H1 (cell line): ENCODE measurements around the gene KRT83. TPM values are rescaled to one million over a fixed set of nuclear protein-coding genes. Genes with fewer than 3 reads are reported as not detected.

Experiments
- CTCF ChIA-PET: fragments of 300-600 bp; sonication (Branson Sonifier 250); formaldehyde crosslinking; loops from one replicate; lab custom pipeline; 2021; ENCODE audit not compliant: partially characterized antibody; lab: Charles Lee
- POLR2A ChIA-PET: fragments of 300-600 bp; sonication (Branson Sonifier 250); formaldehyde crosslinking; loops from one replicate; lab custom pipeline; 2021; ENCODE audit warnings: inconsistent platforms; ENCODE audit not compliant: partially characterized antibody; lab: Charles Lee
- DNase-seq, 2 experiments: peaks; one replicate each; pipeline versions ENCODE4 v3.0.0 to v3.0.0-alpha.2; 2010 to 2022; ENCODE audit warnings: low spot score in 2 of 2, low read depth in 1 of 2, mixed read lengths in 1 of 2
- FAIRE-seq: peaks from 2 replicates; lab custom pipeline; 2011; peaks lifted over from hg19 to GRCh38; lab: Jason Lieb, UNC
- H2AFZ ChIP-seq: 2 replicates; pipeline ENCODE4 v1.8.1; 2012; ENCODE audit warnings: low read length, inconsistent platforms
- H2AK5ac ChIP-seq: 2 replicates; pipeline ENCODE4 v1.6.1; 2013; ENCODE audit warnings: low read depth, low read length
- H2BK120ac ChIP-seq: replicated peaks from 2 replicates; pipeline ENCODE3; 2013; ENCODE audit warnings: low read depth, low read length, inconsistent platforms
- H2BK12ac ChIP-seq: 2 replicates; pipeline ENCODE4 v1.6.1; 2013; ENCODE audit warnings: low read depth, low read length
- H2BK15ac ChIP-seq: 2 replicates; pipeline ENCODE4 v1.6.1; 2013; ENCODE audit warnings: low read length
- H2BK20ac ChIP-seq: 2 replicates; pipeline ENCODE4 v1.6.1; 2013; ENCODE audit warnings: low read length
- H2BK5ac ChIP-seq: 2 replicates; pipeline ENCODE4 v1.6.1; 2013; ENCODE audit warnings: low read depth, low read length
- H3K14ac ChIP-seq: 2 replicates; pipeline ENCODE4 v1.6.1; 2013; ENCODE audit warnings: inconsistent platforms; ENCODE audit not compliant: insufficient read length
- H3K18ac ChIP-seq: 2 replicates; pipeline ENCODE4 v1.6.1; 2013; ENCODE audit warnings: low read length; ENCODE audit errors: extremely low read depth
- H3K23ac ChIP-seq: 2 replicates; pipeline ENCODE4 v1.6.1; 2013; ENCODE audit warnings: inconsistent platforms; ENCODE audit not compliant: insufficient read length
- H3K23me2 ChIP-seq: 2 replicates; pipeline ENCODE4 v1.6.1; 2013; ENCODE audit warnings: low read depth, low read length
- H3K27ac ChIP-seq: 2 replicates; pipeline ENCODE4 v1.6.1; 2011; ENCODE audit warnings: low read depth, low read length, inconsistent platforms
- H3K27me3 ChIP-seq, 4 experiments: replicated peaks in 1 of 4; 1 replicate in 1 of 4; 2 replicates in 3 of 4; pipeline versions ENCODE4 v1.6.1 to v1.8.1; 2011 to 2013; ENCODE audit warnings: low read length in 3 of 4, mild to moderate bottlenecking in 3 of 4, inconsistent platforms in 2 of 4, mixed read lengths in 2 of 4, moderate library complexity in 1 of 4; ENCODE audit not compliant: control insufficient read depth in 3 of 4, insufficient read depth in 3 of 4; ENCODE audit errors: extremely low read depth in 1 of 4
- H3K36me3 ChIP-seq, 4 experiments: 2 replicates each; pipeline versions ENCODE4 v1.6.1 to v1.8.1; 2011 to 2013; ENCODE audit warnings: mild to moderate bottlenecking in 4 of 4, low read length in 3 of 4, moderate library complexity in 2 of 4, control low read depth in 1 of 4, inconsistent platforms in 1 of 4; ENCODE audit not compliant: insufficient read depth in 4 of 4, control insufficient read depth in 2 of 4
- H3K4ac ChIP-seq: replicated peaks from 2 replicates; pipeline ENCODE3; 2013; ENCODE audit warnings: low read length, low read depth, mixed read lengths, inconsistent platforms; ENCODE audit not compliant: insufficient read length
- H3K4me1 ChIP-seq, 4 experiments: replicated peaks in 1 of 4; 1 replicate in 1 of 4; 2 replicates in 3 of 4; pipeline versions ENCODE4 v1.6.1 to v1.8.1; 2011 to 2013; ENCODE audit warnings: low read length in 3 of 4, inconsistent platforms in 2 of 4, mixed read lengths in 1 of 4; ENCODE audit not compliant: insufficient read depth in 4 of 4, control insufficient read depth in 3 of 4
- H3K4me2 ChIP-seq, 2 experiments: 2 replicates each; pipeline versions ENCODE4 v1.6.1 to v1.8.1; 2011 to 2013; ENCODE audit warnings: low read depth in 2 of 2, low read length in 2 of 2, control low read depth in 1 of 2, inconsistent platforms in 1 of 2, mild to moderate bottlenecking in 1 of 2; ENCODE audit not compliant: insufficient read depth in 1 of 2
- H3K4me3 ChIP-seq, 4 experiments: fragments of 200-600, 300-600 bp in 1 of 4; sonication (generic), shearing (Covaris generic), sonication (Bioruptor Twin) in 1 of 4; 2 replicates each; pipeline versions ENCODE4 v1.5.1 to v1.8.1; 2011 to 2016; ENCODE audit warnings: low read length in 4 of 4, low read depth in 3 of 4, control low read depth in 2 of 4, inconsistent platforms in 2 of 4, mild to moderate bottlenecking in 2 of 4, mixed read lengths in 1 of 4, moderate library complexity in 1 of 4; ENCODE audit not compliant: insufficient read depth in 2 of 4; ENCODE audit errors: extremely low read depth in 1 of 4
- H3K56ac ChIP-seq: replicated peaks from 2 replicates; pipeline ENCODE3; 2013; ENCODE audit warnings: low read depth, mild to moderate bottlenecking, mixed read lengths, low read length, inconsistent platforms; ENCODE audit not compliant: insufficient read length
- H3K79me1 ChIP-seq: 2 replicates; pipeline ENCODE4 v1.6.1; 2013; ENCODE audit warnings: low read depth, low read length, control low read depth
- H3K79me2 ChIP-seq, 2 experiments: 2 replicates each; pipeline versions ENCODE4 v1.6.1 to v1.8.1; 2012 to 2013; ENCODE audit warnings: low read length in 2 of 2, mild to moderate bottlenecking in 2 of 2, inconsistent platforms in 1 of 2; ENCODE audit not compliant: insufficient read depth in 2 of 2, control insufficient read depth in 1 of 2
- H3K9ac ChIP-seq, 4 experiments: replicated peaks in 1 of 4; 1 replicate in 1 of 4; 2 replicates in 3 of 4; pipeline versions ENCODE4 v1.6.1 to v1.8.1; 2011 to 2013; ENCODE audit warnings: low read depth in 3 of 4, low read length in 3 of 4, control low read depth in 2 of 4, mild to moderate bottlenecking in 2 of 4, moderate library complexity in 2 of 4, inconsistent platforms in 1 of 4; ENCODE audit errors: extremely low read depth in 1 of 4
- H3K9me3 ChIP-seq, 2 experiments: 2 replicates each; pipeline versions ENCODE4 v1.6.1 to v1.8.1; 2012 to 2013; ENCODE audit warnings: mild to moderate bottlenecking in 2 of 2, moderate library complexity in 2 of 2, control low read depth in 1 of 2, inconsistent platforms in 1 of 2, low read depth in 1 of 2, low read length in 1 of 2, mixed read lengths in 1 of 2; ENCODE audit not compliant: insufficient read depth in 2 of 2
- H4K20me1 ChIP-seq, 2 experiments: replicated peaks in 1 of 2; 2 replicates each; pipeline versions ENCODE3 to v1.8.1; 2011 to 2013; ENCODE audit warnings: inconsistent platforms in 2 of 2, low read length in 2 of 2, mild to moderate bottlenecking in 1 of 2; ENCODE audit not compliant: insufficient read depth in 2 of 2, control insufficient read depth in 1 of 2
- H4K5ac ChIP-seq: 2 replicates; pipeline ENCODE4 v1.6.1; 2013; ENCODE audit warnings: low read length, low read depth, mixed read lengths, inconsistent platforms; ENCODE audit not compliant: insufficient read length
- H4K8ac ChIP-seq: 2 replicates; pipeline ENCODE4 v1.8.0; 2013; ENCODE audit warnings: mild to moderate bottlenecking, moderate library complexity, low read length, inconsistent platforms; ENCODE audit not compliant: insufficient read depth; ENCODE audit errors: extremely low read depth
- H4K91ac ChIP-seq: replicated peaks from 2 replicates; pipeline ENCODE3; 2013; ENCODE audit warnings: low read length, mixed read lengths, inconsistent platforms; ENCODE audit not compliant: insufficient read length
- ASH2L ChIP-seq: fragments of 200-600, 300-600 bp; sonication (generic); IDR thresholded peaks from one replicate; pipeline ENCODE4 v1.7.1; 2017; ENCODE audit warnings: low read length
- CBX8 ChIP-seq: fragments of 300-800, 300-1000 bp; sonication (generic); IDR thresholded peaks from 2 replicates; pipeline ENCODE4 v1.7.1; 2016; ENCODE audit warnings: low read depth, low read length, borderline replicate concordance
- CEBPB ChIP-seq: IDR thresholded peaks from 2 replicates; pipeline ENCODE4 v1.6.1; 2012; ENCODE audit warnings: low read depth, low read length
- CHD1 ChIP-seq: IDR thresholded peaks from 2 replicates; pipeline ENCODE4 v1.6.1; 2012; ENCODE audit warnings: low read depth, low read length, improper control_type of control experiment
- CREB1 ChIP-seq: IDR thresholded peaks from 2 replicates; pipeline ENCODE4 v1.6.1; 2012; ENCODE audit warnings: inconsistent platforms
- EP300 ChIP-seq, 2 experiments: IDR thresholded peaks; 1 replicate in 1 of 2; 2 replicates in 1 of 2; pipeline ENCODE4 v1.6.1; 2011 to 2012; ENCODE audit warnings: low read depth in 2 of 2, low read length in 2 of 2, mild to moderate bottlenecking in 2 of 2, borderline replicate concordance in 1 of 2, inconsistent platforms in 1 of 2, moderate library complexity in 1 of 2
- MAFK ChIP-seq: IDR thresholded peaks from 2 replicates; pipeline ENCODE4 v1.6.1; 2012; ENCODE audit warnings: low read depth, mild to moderate bottlenecking, improper control_type of control experiment, low read length
- POU5F1 ChIP-seq: IDR thresholded peaks from 2 replicates; pipeline ENCODE4 v1.6.1; 2011; ENCODE audit warnings: low read depth, mild to moderate bottlenecking, low read length, moderate library complexity
- TAF7 ChIP-seq: optimal IDR thresholded peaks from 2 replicates; pipeline ENCODE3; 2011; ENCODE audit warnings: low read depth, mild to moderate bottlenecking, inconsistent platforms, low read length, moderate library complexity, borderline replicate concordance
- WGBS, 2 experiments: shearing (Covaris generic) in 1 of 2; methylation state at CpG; one replicate each; pipeline versions ENCODE4 v1.1.6 to v1.1.7; 2013 to 2015; ENCODE audit warnings: low lambda C conversion rate in 2 of 2, mixed read lengths in 2 of 2, inconsistent platforms in 1 of 2, low coverage in 1 of 2, missing lambda C conversion rate in 1 of 2; ENCODE audit not compliant: insufficient replicate concordance in 2 of 2, insufficient coverage in 1 of 2, insufficient read length in 1 of 2; ENCODE audit errors: extremely low coverage in 1 of 2, missing lambda C conversion rate in 1 of 2; 5-methylcytosine and 5-hydroxymethylcytosine counted together
- polyA plus RNA-seq, 7 experiments: library from polyadenylated mRNA; depleted of rRNA in 3 of 7; stranded (reverse) in 5 of 7; unstranded in 2 of 7; fragments of >200 nt in 5 of 7; fragments of 200-250 nt in 2 of 7; gene quantifications; 1 replicate in 5 of 7; 2 replicates in 1 of 7; 4 replicates in 1 of 7; pipeline versions ENCODE4 v1.2.1 to v1.2.3, GENCODE V29; 2011 to 2013; ENCODE audit warnings: missing spikeins in 2 of 7, mixed read lengths in 2 of 7
- total RNA-seq: library from RNA; stranded (reverse); fragmentation: NEBNext Ultra II Directional; extraction: Animal tissue kit (Norgen Biotek cat#: 25700); gene quantifications from 2 replicates; pipeline ENCODE4 v1.2.1, GENCODE V29; 2021
- TF ChIP-seq, protein P1 (sequence below), 3 experiments: IDR thresholded peaks; 1 replicate in 2 of 3; 2 replicates in 1 of 3; pipeline versions ENCODE4 v1.5.1 to v1.6.1; 2011; ENCODE audit warnings: low read length in 3 of 3, mild to moderate bottlenecking in 3 of 3, inconsistent platforms in 2 of 3, low read depth in 1 of 3, moderate library complexity in 1 of 3; ENCODE audit not compliant: insufficient read depth in 1 of 3; ENCODE audit errors: control extremely low read depth in 1 of 3

KRT83 gene
- total and polyA plus RNA-seq, 2 of the 8 experiments (the other 6 are each of a cell fraction or from before 2014, with no cell fraction given), result not detected

DNA sequence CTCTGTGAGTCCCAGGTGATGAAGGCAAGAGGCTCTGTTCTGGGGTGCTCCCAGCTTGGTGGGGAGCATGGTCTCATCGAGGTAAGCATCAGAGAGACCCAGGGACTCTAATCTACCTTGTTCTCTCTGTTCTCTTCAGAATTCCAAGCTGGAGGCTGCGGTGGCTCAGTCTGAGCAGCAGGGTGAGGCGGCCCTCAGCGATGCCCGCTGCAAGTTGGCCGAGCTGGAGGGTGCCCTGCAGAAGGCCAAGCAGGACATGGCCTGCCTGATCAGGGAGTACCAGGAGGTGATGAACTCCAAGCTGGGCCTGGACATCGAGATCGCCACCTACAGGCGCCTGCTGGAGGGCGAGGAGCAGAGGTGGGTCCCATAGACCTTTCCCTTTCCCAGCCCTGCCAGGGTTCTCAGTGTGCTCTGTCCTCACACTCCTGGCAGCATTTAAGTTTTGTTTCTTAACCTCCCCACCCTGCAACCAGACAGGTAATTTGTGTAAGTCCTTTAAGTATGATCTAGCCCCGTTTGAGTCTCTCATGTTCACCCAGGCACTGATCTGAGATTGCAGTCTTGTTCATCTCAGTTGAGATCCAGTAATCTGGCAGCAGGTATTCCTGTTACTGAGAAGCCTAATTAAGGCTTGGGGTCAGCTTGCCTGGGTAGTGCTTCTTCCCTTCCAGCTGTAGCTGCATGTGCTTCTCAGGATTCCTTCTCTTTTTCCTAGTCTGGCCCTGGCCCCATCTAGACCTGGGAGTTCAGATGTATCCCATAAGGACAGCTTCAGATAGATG, 15.1 kb downstream of the KRT83 start:
- H3K9ac ChIP-seq, result no peak overlapping the region
- DNase-seq (no peak), FAIRE-seq (no peak)
- H4K91ac ChIP-seq, result no peak overlapping the region
- no peaks in the 10 kb centered on the region for H4K20me1 ChIP-seq
- peaks cover 21 to 43% (median 36%) of the 10 kb centered on the region in 4 experiments for H3K27me3 ChIP-seq
- no peaks in the 10 kb centered on the region for H3K79me2 ChIP-seq
- no peak overlapping the region for H2BK12ac ChIP-seq
- no peak overlapping the region for H2BK5ac ChIP-seq
- no peaks in the 10 kb centered on the region for H3K9me3 ChIP-seq
- CTCF ChIA-PET, result interaction anchor here (0.9 to 13.1 kb wide), 37 partner anchors 12 to 574 kb away, joined by 3 to 353 read pairs (median 4); partner anchors contain the start of genes KRT83 and KRT86
- POLR2A ChIA-PET, result no interaction called here
- no peak overlapping the region for H3K4me2 ChIP-seq
- no peak overlapping the region for H3K23ac ChIP-seq
- no peak overlapping the region for H3K14ac ChIP-seq
- H3K56ac ChIP-seq, result no peak overlapping the region
- H2BK20ac ChIP-seq, result no peak overlapping the region
- H2AK5ac ChIP-seq, result no peak overlapping the region
- 67% methylated on average over 8 of the region's 11 CpGs; no CpG with 5 or more reads in 1 of the 2 experiments for WGBS, 2 experiments
- H3K4ac ChIP-seq, result no peak overlapping the region
- H3K23me2 ChIP-seq, result peaks cover 11% of the 10 kb centered on the region; the same call in 1 of the 2 replicates
- no peak overlapping the region for H3K18ac ChIP-seq
- H4K5ac ChIP-seq, result no peak overlapping the region
- no peaks in the 10 kb centered on the region for H3K79me1 ChIP-seq
- H3K36me3 ChIP-seq, result no peaks in the 10 kb centered on the region
- no peak overlapping the region for H2BK120ac ChIP-seq
- no peak overlapping the region for H3K4me3 ChIP-seq
- no peak overlapping the region for H3K27ac ChIP-seq
- no peak overlapping the region for H2AFZ ChIP-seq
- H2BK15ac ChIP-seq, result 0 out of 2 replicates have a peak overlapping the region, but pooled peaks have one; percentile 37
- peaks cover 0 to 4% (median 0%) of the 10 kb centered on the region in 4 experiments; a peak in 1 of 7 replicates for H3K4me1 ChIP-seq
- H4K8ac ChIP-seq, result no peak overlapping the region
- no peak for TF ChIP-seq TAF7
- TF ChIP-seq, protein P1, sequence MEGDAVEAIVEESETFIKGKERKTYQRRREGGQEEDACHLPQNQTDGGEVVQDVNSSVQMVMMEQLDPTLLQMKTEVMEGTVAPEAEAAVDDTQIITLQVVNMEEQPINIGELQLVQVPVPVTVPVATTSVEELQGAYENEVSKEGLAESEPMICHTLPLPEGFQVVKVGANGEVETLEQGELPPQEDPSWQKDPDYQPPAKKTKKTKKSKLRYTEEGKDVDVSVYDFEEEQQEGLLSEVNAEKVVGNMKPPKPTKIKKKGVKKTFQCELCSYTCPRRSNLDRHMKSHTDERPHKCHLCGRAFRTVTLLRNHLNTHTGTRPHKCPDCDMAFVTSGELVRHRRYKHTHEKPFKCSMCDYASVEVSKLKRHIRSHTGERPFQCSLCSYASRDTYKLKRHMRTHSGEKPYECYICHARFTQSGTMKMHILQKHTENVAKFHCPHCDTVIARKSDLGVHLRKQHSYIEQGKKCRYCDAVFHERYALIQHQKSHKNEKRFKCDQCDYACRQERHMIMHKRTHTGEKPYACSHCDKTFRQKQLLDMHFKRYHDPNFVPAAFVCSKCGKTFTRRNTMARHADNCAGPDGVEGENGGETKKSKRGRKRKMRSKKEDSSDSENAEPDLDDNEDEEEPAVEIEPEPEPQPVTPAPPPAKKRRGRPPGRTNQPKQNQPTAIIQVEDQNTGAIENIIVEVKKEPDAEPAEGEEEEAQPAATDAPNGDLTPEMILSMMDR (IDR thresholded peaks at IDR 0.05; ENCODE audit: control extremely low read depth in 1 of 3, insufficient read depth in 1 of 3, low read depth in 1 of 3, low read length in 3 of 3), result peak in 2 of 3 experiments; percentile 13 to 51; a peak in 3 of 4 replicates
- TF ChIP-seq EP300 (IDR thresholded peaks at IDR 0.05; ENCODE audit: borderline replicate concordance in 1 of 2, low read depth in 2 of 2, low read length in 2 of 2), result no peak
- TF ChIP-seq CEBPB, result no peak
- no peak for TF ChIP-seq MAFK
- TF ChIP-seq ASH2L, result no peak
- TF ChIP-seq CREB1, result no peak
- no peak for TF ChIP-seq POU5F1
- TF ChIP-seq CHD1, result no peak
- TF ChIP-seq CBX8, result no peak
